Spleen (tissue), 11 donors: ENCODE data around the gene PCID2. TPM values are rescaled to one million over a fixed set of nuclear protein-coding genes. Genes with fewer than 3 reads are reported as not detected.

Source experiments
- DNase-seq: peaks from one replicate; pipeline ENCODE4 v3.0.0-alpha.2; 2020
- H3K27ac ChIP-seq, 8 donors: fragments of 200-600 bp; sonication (generic) in 7 of 8; 1 replicate in 4 of 8; 2 replicates in 4 of 8; pipeline versions ENCODE4 v1.5.0 to v1.8.0; 2016 to 2021; ENCODE audit warnings: inconsistent platforms in 4 of 8, mild to moderate bottlenecking in 4 of 8, moderate library complexity in 1 of 8
- H3K27me3 ChIP-seq, 7 donors: fragments of 200-600 bp; sonication (generic) in 6 of 7; replicated peaks in 1 of 7; 1 replicate in 4 of 7; 2 replicates in 3 of 7; pipeline versions ENCODE4 v1.5.0 to v1.8.0; 2016 to 2021; ENCODE audit warnings: inconsistent platforms in 3 of 7, mild to moderate bottlenecking in 1 of 7
- H3K36me3 ChIP-seq, 6 donors: fragments of 200-600 bp; sonication (generic) in 5 of 6; 1 replicate in 4 of 6; 2 replicates in 2 of 6; pipeline versions ENCODE4 v1.5.0 to v1.8.0; 2016 to 2021; ENCODE audit warnings: inconsistent platforms in 2 of 6
- H3K4me1 ChIP-seq, 6 donors: fragments of 200-600 bp; sonication (generic) in 5 of 6; 1 replicate in 3 of 6; 2 replicates in 3 of 6; pipeline versions ENCODE4 v1.5.0 to v1.8.0; 2016 to 2021; ENCODE audit warnings: inconsistent platforms in 3 of 6
- H3K4me3 ChIP-seq, 8 donors: fragments of 200-600 bp; sonication (generic) in 7 of 8; 1 replicate in 4 of 8; 2 replicates in 4 of 8; pipeline versions ENCODE4 v1.5.0 to v1.8.0; 2016 to 2021; ENCODE audit warnings: inconsistent platforms in 4 of 8, mild to moderate bottlenecking in 4 of 8, moderate library complexity in 2 of 8
- H3K9me3 ChIP-seq, 8 donors: fragments of 200-600 bp; sonication (generic) in 7 of 8; 1 replicate in 4 of 8; 2 replicates in 4 of 8; pipeline versions ENCODE4 v1.5.0 to v1.8.0; 2016 to 2021; ENCODE audit warnings: inconsistent platforms in 4 of 8
- POLR2A ChIP-seq, 3 donors: fragments of 450-650 bp; IDR thresholded peaks; one replicate each; pipeline ENCODE4 v1.5.1; 2017; ENCODE audit warnings: antibody characterized with exemption in 3 of 3, mild to moderate bottlenecking in 1 of 3
- POLR2AphosphoS5 ChIP-seq, 3 donors: sonication (generic); formaldehyde crosslinking; IDR thresholded peaks; one replicate each; pipeline ENCODE4 v1.5.1; 2017; ENCODE audit warnings: antibody characterized with exemption in 3 of 3
- WGBS, 5 donors: extraction: QIAGEN DNeasy Blood & Tissue Kit in 3 of 5; methylation state at CpG; one replicate each; pipeline versions ENCODE4 v1.1.5 to v1.1.7; 2013 to 2018; 5-methylcytosine and 5-hydroxymethylcytosine counted together
- intact Hi-C: fragments of 100-400 bp; cut with DNase I; formaldehyde crosslinking; loops from one replicate; pipeline ENCODE4 v1.15.0; 2023; ENCODE audit warnings: low total_unique reads
- polyA plus RNA-seq, 3 donors: library from polyadenylated mRNA; stranded (reverse); fragments of 200-250 nt; gene quantifications; one replicate each; pipeline ENCODE4 v1.2.1, GENCODE V29; 2013
- total RNA-seq, 7 donors: library from RNA; depleted of rRNA in 3 of 7; stranded (reverse); fragments of >200 nt in 3 of 7; fragmentation: NEBNext Ultra II Directional in 4 of 7; extraction: Animal tissue kit (Norgen Biotek cat#: 25700) in 4 of 7; gene quantifications; one replicate each; pipeline versions ENCODE4 v1.1.0 to v1.2.1, GENCODE V29; 2016 to 2021
- TF ChIP-seq, protein P1 (sequence below), 11 experiments: fragments of 200-600 bp in 7 of 11; fragments of 450-650 bp in 4 of 11; sonication (generic) in 4 of 11; IDR thresholded peaks in 8 of 11; conservative IDR thresholded peaks in 3 of 11; 1 replicate in 7 of 11; 2 replicates in 4 of 11; pipeline versions ENCODE4 v1.4.0 to v1.8.0; 2016 to 2021; ENCODE audit warnings: antibody characterized with exemption in 11 of 11, inconsistent platforms in 4 of 11, mild to moderate bottlenecking in 1 of 11
- donor health status: healthy with polysubstance abuse.
- donor health status: DM: no; HTN: no; CAD: no; lungs with moderate emphysema.
- donor health status: DM: no; HTN: no; CAD: no.
- donor health status: Bipolar disorder and iron deficiency.
- donor health status: healthy.
- donor health status: DM: no; HTN: no; CAD: no.
- donor health status: DM: yes; HTN: yes; CAD: no.

Gene PCID2
- total and polyA plus RNA-seq, 10 donors = 34.3 to 71.0 (median 45.1) TPM

GRCh38 chr13:113160983-113161382 lies 47.5 kb downstream of the PCID2 start:
- intact Hi-C loops = no loop called here
- peaks cover 0 to 45% (median 11%) of the 10 kb centered on the region in 7 donors for H3K27me3 ChIP-seq
- WGBS, 5 donors = 72 to 79% (median 78%) methylated on average over 11 to 12 of the region's 12 CpGs
- H3K36me3 ChIP-seq = no peaks in the 10 kb centered on the region
- no peak overlapping the region for H3K27ac ChIP-seq
- DNase-seq = no peak
- peaks cover 0 to 6% (median 2%) of the 10 kb centered on the region in 8 donors for H3K9me3 ChIP-seq
- no peak overlapping the region for H3K4me3 ChIP-seq
- peaks cover 0 to 16% (median 4%) of the 10 kb centered on the region in 6 donors for H3K4me1 ChIP-seq
- TF ChIP-seq POLR2A (IDR thresholded peaks at IDR 0.05) = no peak
- TF ChIP-seq, protein P1, sequence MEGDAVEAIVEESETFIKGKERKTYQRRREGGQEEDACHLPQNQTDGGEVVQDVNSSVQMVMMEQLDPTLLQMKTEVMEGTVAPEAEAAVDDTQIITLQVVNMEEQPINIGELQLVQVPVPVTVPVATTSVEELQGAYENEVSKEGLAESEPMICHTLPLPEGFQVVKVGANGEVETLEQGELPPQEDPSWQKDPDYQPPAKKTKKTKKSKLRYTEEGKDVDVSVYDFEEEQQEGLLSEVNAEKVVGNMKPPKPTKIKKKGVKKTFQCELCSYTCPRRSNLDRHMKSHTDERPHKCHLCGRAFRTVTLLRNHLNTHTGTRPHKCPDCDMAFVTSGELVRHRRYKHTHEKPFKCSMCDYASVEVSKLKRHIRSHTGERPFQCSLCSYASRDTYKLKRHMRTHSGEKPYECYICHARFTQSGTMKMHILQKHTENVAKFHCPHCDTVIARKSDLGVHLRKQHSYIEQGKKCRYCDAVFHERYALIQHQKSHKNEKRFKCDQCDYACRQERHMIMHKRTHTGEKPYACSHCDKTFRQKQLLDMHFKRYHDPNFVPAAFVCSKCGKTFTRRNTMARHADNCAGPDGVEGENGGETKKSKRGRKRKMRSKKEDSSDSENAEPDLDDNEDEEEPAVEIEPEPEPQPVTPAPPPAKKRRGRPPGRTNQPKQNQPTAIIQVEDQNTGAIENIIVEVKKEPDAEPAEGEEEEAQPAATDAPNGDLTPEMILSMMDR (IDR thresholded peaks at IDR 0.05 in 8 of 11, conservative IDR thresholded peaks at IDR 0.05 in 3 of 11) = no peak
- TF ChIP-seq POLR2AphosphoS5 (IDR thresholded peaks at IDR 0.05) = no peak

DNA sequence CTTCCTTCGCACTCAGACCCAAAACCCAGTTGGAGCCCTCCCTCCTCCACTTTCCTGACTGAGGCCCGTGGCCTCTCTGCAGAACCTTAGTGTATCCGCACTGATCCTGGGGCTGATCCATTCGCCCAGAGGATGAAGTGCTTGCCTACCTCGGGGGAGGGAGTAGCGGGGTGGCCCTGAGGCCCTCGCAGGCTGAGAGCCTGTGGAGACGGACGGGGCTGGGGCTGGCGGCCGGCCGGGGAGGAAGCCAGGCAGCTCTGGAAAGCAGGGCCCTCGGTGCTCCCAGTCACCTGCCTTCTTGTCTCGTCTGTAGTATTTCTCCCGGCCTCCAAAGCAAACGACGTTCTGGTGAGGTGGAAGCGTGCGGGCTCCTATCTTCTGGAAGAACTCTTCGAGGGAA lies 48.8 kb downstream of the PCID2 start:
- no peak for DNase-seq
- H3K4me3 ChIP-seq = no peak overlapping the region
- H3K9me3 ChIP-seq = peaks cover 0 to 15% (median 3%) of the 10 kb centered on the region in 8 donors
- peaks cover 0 to 18% (median 4%) of the 10 kb centered on the region in 6 donors for H3K4me1 ChIP-seq
- no peaks in the 10 kb centered on the region for H3K36me3 ChIP-seq
- intact Hi-C loops = loop anchor here (10.0 kb wide), 1 partner anchor 45 kb away; the partner anchor contains the start of genes CUL4A and PCID2
- H3K27ac ChIP-seq = no peak overlapping the region
- H3K27me3 ChIP-seq = peaks cover 0 to 45% (median 11%) of the 10 kb centered on the region in 7 donors
- 82 to 89% (median 87%) methylated on average over 20 of the region's 20 CpGs for WGBS, 5 donors
- TF ChIP-seq, protein P1 (IDR thresholded peaks at IDR 0.05 in 8 of 11, conservative IDR thresholded peaks at IDR 0.05 in 3 of 11) = no peak
- no peak for TF ChIP-seq POLR2AphosphoS5 (IDR thresholded peaks at IDR 0.05)
- no peak for TF ChIP-seq POLR2A (IDR thresholded peaks at IDR 0.05)

GRCh38 chr13:113158946-113159345 lies 49.5 kb downstream of the PCID2 start:
- TF ChIP-seq POLR2A (IDR thresholded peaks at IDR 0.05) (no peak), POLR2AphosphoS5 (IDR thresholded peaks at IDR 0.05) (no peak)
- TF ChIP-seq, protein P1 (IDR thresholded peaks at IDR 0.05 in 8 of 11, conservative IDR thresholded peaks at IDR 0.05 in 3 of 11) = no peak
- Histone ChIP-seq H3K4me3 (no peak overlapping the region), H3K27ac (no peak overlapping the region), H3K4me1 (peaks cover 0 to 23% (median 4%) of the 10 kb centered on the region in 6 donors), H3K36me3 (no peaks in the 10 kb centered on the region), H3K9me3 (peaks cover 0 to 15% (median 3%) of the 10 kb centered on the region in 8 donors), H3K27me3 (peaks cover 0 to 45% (median 11%) of the 10 kb centered on the region in 7 donors)
- intact Hi-C loops = loop anchor here (10.0 kb wide), 1 partner anchor 46 kb away; the partner anchor contains the start of genes CUL4A and PCID2
- WGBS, 5 donors = 71 to 84% (median 80%) methylated on average over 6 to 7 of the region's 7 CpGs
- no peak for DNase-seq

- Histone ChIP-seq H3K9me3 (peaks cover 0 to 15% (median 3%) of the 10 kb centered on the region in 8 donors), H3K27me3 (peaks cover 0 to 46% (median 10%) of the 10 kb centered on the region in 7 donors), H3K4me3 (no peak within 1 kb of the TSS), H3K4me1 (peaks cover 0 to 29% (median 9%) of the 10 kb centered on the region in 6 donors), H3K36me3 (no peaks in the 10 kb centered on the region), H3K27ac (no peak within 1 kb of the TSS)
- DNase-seq = no peak
- 70 to 78% (median 75%) methylated on average over 14 to 16 of the region's 16 CpGs for WGBS, 5 donors
- TF ChIP-seq POLR2A (IDR thresholded peaks at IDR 0.05) (no peak), POLR2AphosphoS5 (IDR thresholded peaks at IDR 0.05) (no peak)
- TF ChIP-seq, protein P1 (IDR thresholded peaks at IDR 0.05 in 8 of 11, conservative IDR thresholded peaks at IDR 0.05 in 3 of 11) = no peak
- intact Hi-C loops = loop anchor here (10.0 kb wide), 1 partner anchor 47 kb away; the partner anchor contains the start of genes CUL4A and PCID2
Measured at GRCh38 chr13:113157929-113158747, 50.3 kb downstream of the PCID2 start, which contains the start of gene PROZ. Gene PROZ (plus strand): TSS chr13:113158648. CDS start chr13:113158661, 13 bp downstream.
